ENCODE results near the gene SPEF1.

SPEF1 gene

DNA sequence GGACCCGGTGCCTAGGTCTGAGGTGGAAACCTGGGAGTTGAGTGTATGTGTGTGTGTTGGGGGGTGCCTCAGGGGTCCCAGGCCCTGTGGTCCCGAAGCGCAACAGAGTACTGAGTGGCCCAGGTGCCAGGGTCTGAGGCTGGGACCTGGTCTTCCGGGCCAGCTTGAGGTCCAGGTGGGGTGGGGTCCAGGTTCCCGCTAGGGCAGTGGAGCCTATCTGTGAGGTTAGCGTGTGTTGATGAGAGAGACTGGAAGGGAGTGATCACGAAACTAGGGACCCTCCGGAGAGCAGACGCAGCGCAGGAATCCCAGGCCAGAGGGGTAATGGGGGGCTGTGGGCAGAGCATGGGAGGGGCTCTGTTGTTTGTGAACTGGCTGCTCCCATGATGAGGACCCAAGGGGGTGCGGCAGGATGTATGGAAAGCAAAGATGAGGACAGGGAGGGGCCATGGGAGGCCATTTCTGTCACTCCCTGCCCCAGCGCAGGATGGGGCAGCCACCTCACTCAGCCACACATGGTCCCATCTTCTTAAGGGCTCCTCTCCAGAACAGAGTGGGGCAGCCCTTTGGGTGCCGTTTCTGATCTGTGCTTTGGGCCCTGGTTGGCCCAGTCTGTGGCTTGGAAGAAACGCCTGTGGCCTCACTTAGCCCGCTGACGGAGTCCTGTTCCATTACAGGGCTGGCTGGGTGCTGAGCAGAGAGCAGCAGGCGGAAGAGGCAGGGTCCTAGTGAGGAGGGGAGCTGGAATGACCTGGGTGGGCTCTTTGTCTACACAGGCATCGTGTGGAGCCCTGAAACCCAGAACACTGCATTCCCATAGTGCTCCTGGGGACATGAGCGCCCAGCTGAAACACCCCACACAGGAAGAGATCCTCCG, 47.9 kb downstream of the SPEF1 start:
- in situ Hi-C loops (cut with MboI; ENCODE audit: low sequenced_read_pairs), result no loop called here

DNA sequence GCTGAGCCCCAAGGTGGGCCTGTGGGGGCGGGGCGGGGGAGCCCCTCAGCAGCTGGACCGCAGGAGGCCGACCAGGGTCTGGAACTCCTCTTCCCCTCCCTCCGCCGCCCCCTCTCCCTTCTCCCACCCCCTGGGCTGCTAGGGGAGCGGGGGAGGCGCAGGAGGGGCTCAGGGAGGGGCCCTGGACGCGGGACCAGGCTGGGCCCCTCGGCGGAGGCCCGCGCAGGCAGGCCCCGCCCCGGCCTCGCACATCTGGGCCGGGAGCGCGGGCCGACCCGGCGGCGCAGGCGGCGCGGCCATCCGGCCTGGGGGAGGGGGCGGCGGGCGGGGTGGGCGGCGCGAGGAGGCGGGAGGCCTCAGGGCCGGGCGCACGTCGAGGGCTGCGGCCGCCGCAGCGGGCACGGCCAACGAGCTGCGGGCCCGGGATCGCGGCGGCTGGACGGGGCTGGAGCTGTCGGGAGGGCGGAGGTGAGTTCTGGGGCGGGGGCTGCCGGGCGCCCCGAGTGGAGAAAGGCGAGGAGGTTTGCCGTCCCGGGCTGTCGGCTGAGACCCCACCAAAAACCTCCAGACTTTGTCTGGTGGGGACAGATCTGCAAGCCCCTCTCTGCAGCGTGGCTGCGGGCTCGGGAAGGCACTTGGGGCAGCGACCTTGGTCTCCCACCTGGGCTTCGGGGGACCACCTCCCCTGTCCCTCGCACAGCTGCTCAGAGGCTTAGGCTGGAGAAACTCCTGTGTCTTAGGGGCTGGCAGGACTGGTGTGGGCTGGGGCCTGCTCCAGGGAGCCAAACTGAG, 48.7 kb downstream of the SPEF1 start, which contains the start of gene HSPA12B:
TSS of gene HSPA12B (plus strand) at position 359 of the 792 bp plus-strand sequence. CDS start 5,990 bp downstream, outside the sequence.
- in situ Hi-C loops (cut with MboI; ENCODE audit: low sequenced_read_pairs), result no loop called here

DNA sequence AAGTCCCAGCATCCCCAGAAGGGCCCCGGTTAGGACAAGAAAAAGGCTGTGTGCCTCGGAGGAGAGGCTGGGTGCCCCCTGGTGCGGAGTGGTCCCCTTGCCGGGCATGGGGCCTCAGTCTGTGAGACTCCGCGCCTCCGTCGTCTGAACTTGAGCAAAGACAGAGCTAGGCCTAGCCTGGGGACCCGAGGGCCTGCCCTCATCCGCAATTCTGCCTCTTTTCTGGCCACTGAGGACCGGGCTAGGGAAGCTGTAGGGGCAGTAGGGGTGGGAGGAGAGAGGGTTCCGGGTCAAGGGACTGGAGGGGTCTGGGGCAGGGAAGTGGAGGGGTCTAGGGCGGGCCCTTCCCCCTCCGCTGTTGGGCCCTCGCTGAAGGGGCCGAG, 49.3 kb downstream of the SPEF1 start:
- in situ Hi-C loops (cut with MboI; ENCODE audit: low sequenced_read_pairs), result no loop called here

DNA sequence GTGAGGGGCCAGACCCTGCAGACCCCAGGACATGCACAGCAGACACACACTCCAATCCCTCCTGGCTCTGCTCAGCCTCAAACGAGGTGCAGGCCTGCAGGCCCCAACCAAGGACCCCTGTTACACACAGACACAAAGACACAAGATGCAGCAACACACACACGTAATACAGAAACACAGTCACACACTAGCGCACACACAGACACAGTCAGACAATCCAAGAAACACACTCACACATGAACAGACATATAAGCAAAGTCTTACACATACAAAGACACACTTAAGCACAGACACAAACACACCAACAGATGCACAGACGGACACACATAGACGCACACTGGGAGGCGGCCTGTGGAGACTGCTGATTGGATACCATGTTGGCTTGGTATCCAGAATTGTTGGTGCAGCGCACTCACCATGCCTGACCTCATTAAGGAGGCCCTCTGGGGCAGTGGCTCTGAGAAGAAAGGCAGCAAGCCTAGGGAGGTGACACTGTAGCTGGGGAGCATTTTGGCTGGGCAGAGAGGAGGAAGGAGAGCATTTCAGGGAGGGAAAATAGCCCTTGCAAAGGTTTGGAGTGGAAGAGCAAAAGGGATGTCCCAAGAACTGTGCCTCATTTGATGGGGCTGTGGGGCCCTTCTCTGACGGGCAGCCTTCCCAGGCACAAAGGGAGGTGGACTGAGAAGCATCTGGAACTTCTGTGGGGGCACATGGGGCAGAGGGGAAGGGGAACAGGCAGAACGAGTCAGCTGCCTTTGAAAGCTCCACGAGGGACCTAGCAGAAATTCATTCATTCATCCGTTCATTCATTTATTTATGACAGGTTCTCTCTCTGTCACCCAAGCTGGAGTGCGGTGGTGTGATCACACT, 50.2 kb downstream of the SPEF1 start:
- in situ Hi-C loops (cut with MboI; ENCODE audit: low sequenced_read_pairs), result no loop called here

DNA sequence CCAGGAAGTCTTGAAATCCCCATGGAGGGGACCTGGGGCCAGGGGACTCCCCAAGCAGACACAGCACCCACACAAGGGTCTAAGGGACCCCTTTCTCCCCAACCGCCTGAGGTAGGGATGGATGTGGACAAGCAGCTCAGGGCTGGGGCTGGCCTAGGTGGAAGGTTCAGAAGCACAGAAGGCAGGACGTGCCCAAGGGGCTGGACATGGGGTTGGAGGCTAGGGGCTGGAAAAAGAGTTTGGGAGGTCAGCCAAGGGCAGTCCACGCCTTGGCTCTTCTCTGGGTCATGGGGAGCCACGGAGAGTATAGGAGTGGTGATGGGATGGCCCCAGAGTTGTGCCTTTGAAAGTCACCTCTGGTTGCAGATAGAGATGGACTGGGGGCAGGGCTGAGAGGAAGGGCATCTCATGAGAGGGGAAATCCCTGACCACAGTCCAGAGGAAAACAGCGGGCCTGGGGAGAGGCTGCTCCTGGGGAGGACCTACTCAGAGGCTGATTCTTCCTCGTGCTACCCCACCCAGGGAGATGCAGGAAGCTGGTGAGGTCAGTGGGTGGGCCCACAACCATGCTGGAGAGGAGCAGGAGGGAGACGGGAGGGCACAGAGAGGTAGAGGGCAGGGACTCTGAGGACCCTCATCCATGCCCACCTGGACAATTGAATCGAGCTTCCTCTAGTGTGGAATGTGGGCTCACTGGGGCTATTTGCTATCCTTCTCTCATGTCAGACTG, 51.3 kb downstream of the SPEF1 start:
- in situ Hi-C loops (cut with MboI; ENCODE audit: low sequenced_read_pairs), result no loop called here

DNA sequence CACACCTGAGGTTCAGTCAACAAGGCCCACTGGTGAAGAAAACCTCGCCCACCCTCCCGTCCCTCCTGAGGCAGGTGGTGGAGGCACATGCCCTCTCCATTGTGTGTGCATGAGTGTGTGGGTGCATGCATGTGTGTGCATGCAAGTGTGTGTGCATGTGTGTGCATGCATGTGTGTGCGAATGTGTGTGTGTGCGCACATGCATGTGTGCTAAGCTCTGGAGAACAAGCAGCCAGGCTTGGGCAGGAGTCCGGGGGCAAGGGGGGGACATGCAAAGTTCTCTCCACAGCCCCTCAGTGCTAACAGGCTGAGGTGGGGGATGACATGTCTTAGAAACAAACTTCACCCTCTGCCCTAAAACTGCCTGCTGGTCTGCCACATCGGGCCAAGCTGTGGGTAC, 51.9 kb downstream of the SPEF1 start:
- in situ Hi-C loops (cut with MboI; ENCODE audit: low sequenced_read_pairs), result no loop called here

DNA sequence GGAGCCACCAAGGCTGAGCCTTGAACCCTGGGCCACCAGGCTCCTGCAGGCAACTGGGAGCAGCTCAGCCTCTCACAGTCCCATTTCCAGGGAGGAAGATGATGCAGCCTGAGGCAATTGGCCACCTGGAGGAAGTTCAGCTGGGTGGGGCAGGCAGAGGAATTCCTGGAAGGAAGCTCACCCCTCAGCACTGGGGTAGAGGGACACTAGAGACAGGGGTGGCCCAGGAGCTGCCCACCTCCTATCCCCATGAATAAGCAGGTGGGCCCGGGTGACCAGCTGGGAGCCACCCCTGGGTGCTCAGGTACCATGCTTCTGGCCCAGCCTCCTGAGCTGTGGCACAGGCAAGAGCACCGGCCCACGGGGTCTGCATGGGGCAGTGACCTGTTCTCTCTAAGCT, 52.4 kb downstream of the SPEF1 start:
- in situ Hi-C loops (cut with MboI; ENCODE audit: low sequenced_read_pairs), result no loop called here

DNA sequence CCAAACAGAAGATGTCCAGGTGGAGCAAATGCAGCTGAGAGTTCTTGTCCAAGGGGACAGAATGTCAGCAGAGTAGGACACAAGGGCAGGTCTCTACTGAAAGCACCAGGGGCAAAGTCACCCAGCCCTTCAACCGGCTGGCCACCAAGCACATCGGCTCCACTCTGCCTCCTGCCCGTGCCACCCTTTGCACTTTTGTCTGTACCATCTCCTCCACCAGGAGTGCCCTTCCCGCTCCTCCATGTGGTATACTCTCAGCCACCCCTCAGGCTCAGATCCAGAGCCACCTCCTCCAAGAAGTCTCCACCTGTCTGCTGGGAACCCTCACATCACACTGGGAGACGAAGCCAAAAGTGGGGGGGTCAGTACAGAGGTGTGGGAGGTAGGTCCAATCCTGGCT, 52.9 kb downstream of the SPEF1 start:
- in situ Hi-C loops (cut with MboI; ENCODE audit: low sequenced_read_pairs), result no loop called here
